Measurements from ENCODE around the gene ACAP1.
A peak's percentile ranks its signal among the peaks of the same experiment; 100 is the strongest.
"Not testable (repeated sequence)": the region's sequence is repeated elsewhere in the genome, so short reads cannot be mapped to it uniquely, and the experiment has no call there.

The ACAP1 gene

GRCh38 chr17:7356072-7356549 is 19.8 kb downstream of the ACAP1 start:
- peak; percentile 90 for DNase-seq

- DNase-seq = no peak
These were observed 20.4 kb downstream of the ACAP1 start for GRCh38 chr17:7356756-7357155.

GRCh38 chr17:7357381-7357780 is 21.1 kb downstream of the ACAP1 start:
- DNase-seq = no peak

- no peak for DNase-seq
These were observed 25.6 kb downstream of the ACAP1 start for GRCh38 chr17:7361906-7362305.

- DNase-seq = no peak
These were observed 27.0 kb downstream of the ACAP1 start for GRCh38 chr17:7363311-7363710.

GRCh38 chr17:7365963-7366362 is 29.6 kb downstream of the ACAP1 start:
- DNase-seq = not testable (repeated sequence)

- DNase-seq = no peak
These were observed 30.8 kb downstream of the ACAP1 start for GRCh38 chr17:7367083-7367482.

- no peak for DNase-seq
These were observed 31.7 kb downstream of the ACAP1 start for GRCh38 chr17:7367918-7368598.

GRCh38 chr17:7368599-7368994 is 32.3 kb downstream of the ACAP1 start:
- not testable (repeated sequence) for DNase-seq

- DNase-seq = no peak
These were observed 33.5 kb downstream of the ACAP1 start for GRCh38 chr17:7369825-7370224.

- DNase-seq = no peak
These were observed 34.5 kb downstream of the ACAP1 start for GRCh38 chr17:7370853-7371252.

GRCh38 chr17:7374353-7374752 is 38.0 kb downstream of the ACAP1 start:
- DNase-seq = no peak

GRCh38 chr17:7379134-7379533 is 42.8 kb downstream of the ACAP1 start:
- DNase-seq = no peak

GRCh38 chr17:7380321-7380720 is 44.0 kb downstream of the ACAP1 start:
- DNase-seq = no peak

GRCh38 chr17:7380855-7381683 is 44.7 kb downstream of the ACAP1 start, which contains the start of gene TNK1:
TNK1 (plus strand) TSS chr17:7381089; CDS start chr17:7382927, 1,838 bp downstream.
- no peak for DNase-seq

GRCh38 chr17:7382901-7383300 is 46.6 kb downstream of the ACAP1 start:
- no peak for DNase-seq

GRCh38 chr17:7383371-7383741 is 47.0 kb downstream of the ACAP1 start:
- DNase-seq = no peak

GRCh38 chr17:7383742-7384488 is 47.6 kb downstream of the ACAP1 start:
- DNase-seq = peak; percentile 78

GRCh38 chr17:7384489-7385081 is 48.3 kb downstream of the ACAP1 start:
- no peak for DNase-seq

GRCh38 chr17:7388856-7389255 is 52.5 kb downstream of the ACAP1 start:
- no peak for DNase-seq

GRCh38 chr17:7389924-7390910 is 53.9 kb downstream of the ACAP1 start:
- DNase-seq = no peak

- no peak for DNase-seq
These were observed 55.0 kb downstream of the ACAP1 start for GRCh38 chr17:7391307-7391706.
